ENCODE data around the gene ZNF292.
A peak's percentile ranks its signal among the peaks of the same experiment; 100 is the strongest.

Gene ZNF292

GRCh38 chr6:87264481-87264880 is 109.1 kb downstream of the ZNF292 start:
- POLR2A ChIA-PET, result no interaction called here
- CTCF ChIA-PET, result interaction anchor here (1.2 kb wide), 1 partner anchor 8 kb away, joined by 3 read pairs; no protein-coding TSS in a partner anchor

DNA sequence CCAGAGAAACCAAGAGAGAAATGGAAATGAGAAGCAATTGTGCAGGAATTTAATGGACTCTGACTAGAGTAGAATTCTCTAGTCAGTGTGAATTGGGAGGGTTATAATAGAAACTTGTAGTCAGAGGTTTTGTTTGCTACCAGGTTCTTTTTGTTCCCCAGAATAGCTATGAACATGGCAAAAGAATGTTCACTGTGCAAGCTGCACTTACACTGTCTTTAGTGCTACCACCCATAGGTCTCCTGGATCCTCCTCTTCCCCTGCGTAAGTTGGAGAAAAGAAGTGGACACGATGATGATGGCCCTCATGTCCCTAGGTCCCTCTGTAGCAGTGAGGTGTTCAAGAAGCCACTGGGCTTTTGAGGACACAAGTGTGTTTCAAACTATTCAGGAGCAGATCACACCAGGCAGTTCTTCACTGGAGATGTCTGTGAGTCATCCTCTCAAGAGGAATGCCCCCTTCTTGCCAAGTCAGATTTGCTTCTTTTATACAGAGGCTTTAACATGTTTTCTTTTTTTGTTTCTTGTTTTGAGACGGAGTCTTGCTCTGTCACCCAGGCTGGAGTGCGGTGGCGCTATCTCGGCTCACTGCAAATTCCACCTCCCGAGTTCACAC is 119.4 kb downstream of the ZNF292 start:
- ChIA-PET CTCF (no interaction called here), POLR2A (no interaction called here)
- DNase-seq (ENCODE audit: extremely low spot score), result no peak
- TF ChIP-seq CTCF (IDR thresholded peaks at IDR 0.05; ENCODE audit: control extremely low read depth, extremely low read depth, low read depth, missing control alignments), result no peak

More at GRCh38 chr6:87264481-87264880, 109.1 kb downstream of the ZNF292 start:
- no peak for TF ChIP-seq CTCF (IDR thresholded peaks at IDR 0.05; ENCODE audit: control extremely low read depth, extremely low read depth, low read depth, missing control alignments)
- no peak for DNase-seq (ENCODE audit: extremely low spot score)

GRCh38 chr6:87276624-87277023 is 121.3 kb downstream of the ZNF292 start:
- DNase-seq (ENCODE audit: extremely low spot score), result no peak
- POLR2A ChIA-PET, result interaction anchor here (0.8 kb wide), 1 partner anchor 127 kb away, joined by 3 read pairs; no protein-coding TSS in a partner anchor
- no peak for TF ChIP-seq CTCF (IDR thresholded peaks at IDR 0.05; ENCODE audit: control extremely low read depth, extremely low read depth, low read depth, missing control alignments)
- CTCF ChIA-PET, result interaction anchor here (1.1 to 2.2 kb wide), 9 partner anchors 10 to 1592 kb away, joined by 3 to 11 read pairs (median 5); no protein-coding TSS in a partner anchor

- ChIA-PET POLR2A (interaction anchor here (0.8 kb wide), 1 partner anchor 127 kb away, joined by 3 read pairs; no protein-coding TSS in a partner anchor), CTCF (interaction anchor here (1.1 to 2.2 kb wide), 9 partner anchors 10 to 1592 kb away, joined by 3 to 11 read pairs (median 5); no protein-coding TSS in a partner anchor)
- TF ChIP-seq CTCF (IDR thresholded peaks at IDR 0.05; ENCODE audit: control extremely low read depth, extremely low read depth, low read depth, missing control alignments), result peak; percentile 49
- DNase-seq (ENCODE audit: extremely low spot score), result no peak
Measured at GRCh38 chr6:87277123-87277522, 121.8 kb downstream of the ZNF292 start.

GRCh38 chr6:87279196-87279595 is 123.8 kb downstream of the ZNF292 start:
- POLR2A ChIA-PET, result no interaction called here
- TF ChIP-seq CTCF (IDR thresholded peaks at IDR 0.05; ENCODE audit: control extremely low read depth, extremely low read depth, low read depth, missing control alignments), result no peak
- CTCF ChIA-PET, result interaction anchor here (1.1 kb wide), 1 partner anchor 72 kb away, joined by 3 read pairs; no protein-coding TSS in a partner anchor
- no peak for DNase-seq (ENCODE audit: extremely low spot score)

DNA sequence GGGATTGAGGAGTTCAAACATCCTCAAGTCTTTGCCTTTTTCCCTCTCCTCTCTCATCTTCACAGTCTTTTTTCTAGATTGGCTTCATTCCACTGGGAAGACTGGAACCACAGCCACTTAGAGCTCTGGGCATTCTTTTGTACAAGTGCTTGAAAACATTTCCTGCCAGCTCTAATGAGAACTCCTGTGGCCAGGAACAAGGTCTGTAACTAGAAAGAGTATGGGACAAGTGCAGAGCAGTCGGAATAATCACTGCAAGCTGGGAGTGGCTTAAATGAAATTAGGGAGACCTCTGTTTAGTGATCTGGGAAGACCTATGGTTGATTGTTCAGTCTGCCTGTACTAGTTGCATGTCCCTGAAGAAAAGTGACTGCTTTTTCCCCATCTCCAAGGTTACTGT is 126.1 kb downstream of the ZNF292 start:
- no peak for DNase-seq (ENCODE audit: extremely low spot score)
- POLR2A ChIA-PET, result no interaction called here
- no peak for TF ChIP-seq CTCF (IDR thresholded peaks at IDR 0.05; ENCODE audit: control extremely low read depth, extremely low read depth, low read depth, missing control alignments)
- CTCF ChIA-PET, result interaction anchor here (1.0 to 1.4 kb wide), 2 partner anchors 10 to 142 kb away, joined by 3 to 6 read pairs; no protein-coding TSS in a partner anchor
